ENCODE results near the gene PCSK1. TPM values are rescaled to one million over a fixed set of nuclear protein-coding genes. Genes with fewer than 3 reads are reported as not detected.
A peak's percentile ranks its signal among the peaks of the same experiment; 100 is the strongest.

PCSK1 gene
- polyA plus RNA-seq, 2 of the 4 experiments (the other 2 are of a cell fraction) = 0.14 to 0.17 TPM

GRCh38 chr5:96391921-96392320 is 41.1 kb downstream of the PCSK1 start (continued):
- TF ChIP-seq REST (IDR thresholded peaks at IDR 0.05) = no peak

GRCh38 chr5:96388176-96388575 is 44.9 kb downstream of the PCSK1 start:
- CTCF ChIA-PET = no interaction called here
- POLR2A ChIA-PET = no interaction called here
- no peak for FAIRE-seq

GRCh38 chr5:96387616-96388015 is 45.4 kb downstream of the PCSK1 start:
- POLR2A ChIA-PET = no interaction called here
- CTCF ChIA-PET = no interaction called here
- Histone ChIP-seq H3K27ac (0 out of 6 replicates have a peak overlapping the region, but pooled peaks of 1 of the 2 experiments have one; percentile 12), H3K4me2 (no peak overlapping the region), H3K4me1 (peaks cover 13% of the 10 kb centered on the region), H3K4me3 (no peak overlapping the region), H3K9me3 (no peaks in the 10 kb centered on the region)
- no peak for FAIRE-seq
- ATAC-seq = no peak
- WGBS (ENCODE audit: missing lambda C conversion rate) = 6% methylated on average over 2 of the region's 2 CpGs
- no peak for DNase-seq (ENCODE audit: low read depth in 1 of 2, low spot score in 1 of 2)
- TF ChIP-seq KDM1A (IDR thresholded peaks at IDR 0.05; ENCODE audit: low read depth) (no peak), ESRRA (IDR thresholded peaks at IDR 0.05; ENCODE audit: borderline replicate concordance, low read length) (no peak), HEYL (CRISPR knock-in tag; IDR thresholded peaks at IDR 0.05) (no peak), HOXB5 (CRISPR knock-in tag; IDR thresholded peaks at IDR 0.05) (no peak), KDM5A (IDR thresholded peaks at IDR 0.05) (no peak), TFCP2L1 (CRISPR knock-in tag; IDR thresholded peaks at IDR 0.05) (no peak), BHLHE40 (IDR thresholded peaks at IDR 0.05; ENCODE audit: low read depth, low read length) (no peak), E2F6 (IDR thresholded peaks at IDR 0.05; ENCODE audit: borderline replicate concordance, low read depth) (no peak), FOSL2 (IDR thresholded peaks at IDR 0.05) (no peak), FOSL2 (CRISPR knock-in tag; IDR thresholded peaks at IDR 0.05) (no peak), MYC (IDR thresholded peaks at IDR 0.05; ENCODE audit: borderline replicate concordance, low read length) (no peak), CHD2 (IDR thresholded peaks at IDR 0.05; ENCODE audit: low read length, partially characterized antibody) (no peak), MAX (IDR thresholded peaks at IDR 0.05) (no peak), RAD21 (conservative IDR thresholded peaks at IDR 0.05 in 1 of 2, IDR thresholded peaks at IDR 0.05 in 1 of 2) (no peak)

More at GRCh38 chr5:96388176-96388575, 44.9 kb downstream of the PCSK1 start:
- Histone ChIP-seq H3K27ac (no peak overlapping the region), H3K9me3 (no peaks in the 10 kb centered on the region), H3K4me3 (no peak overlapping the region), H3K4me2 (no peak overlapping the region), H3K4me1 (peaks cover 13% of the 10 kb centered on the region)
- 50% methylated on average over 3 of the region's 3 CpGs for WGBS (ENCODE audit: missing lambda C conversion rate)
- ATAC-seq = no peak
- no peak for DNase-seq (ENCODE audit: low read depth in 1 of 2, low spot score in 1 of 2)
- TF ChIP-seq MAFK (IDR thresholded peaks at IDR 0.05; ENCODE audit: partially characterized antibody) (no peak), HOXB5 (CRISPR knock-in tag; IDR thresholded peaks at IDR 0.05) (no peak), MAX (IDR thresholded peaks at IDR 0.05) (no peak), FOSL2 (IDR thresholded peaks at IDR 0.05) (no peak), FOSL2 (CRISPR knock-in tag; IDR thresholded peaks at IDR 0.05) (no peak), POLR2AphosphoS2 (conservative IDR thresholded peaks at IDR 0.05; ENCODE audit: low read length) (no peak), TP53 (CRISPR knock-in tag; IDR thresholded peaks at IDR 0.05) (no peak), CHD2 (IDR thresholded peaks at IDR 0.05; ENCODE audit: low read length, partially characterized antibody) (no peak), CEBPB (IDR thresholded peaks at IDR 0.05) (no peak)
- TF ChIP-seq, protein P1, sequence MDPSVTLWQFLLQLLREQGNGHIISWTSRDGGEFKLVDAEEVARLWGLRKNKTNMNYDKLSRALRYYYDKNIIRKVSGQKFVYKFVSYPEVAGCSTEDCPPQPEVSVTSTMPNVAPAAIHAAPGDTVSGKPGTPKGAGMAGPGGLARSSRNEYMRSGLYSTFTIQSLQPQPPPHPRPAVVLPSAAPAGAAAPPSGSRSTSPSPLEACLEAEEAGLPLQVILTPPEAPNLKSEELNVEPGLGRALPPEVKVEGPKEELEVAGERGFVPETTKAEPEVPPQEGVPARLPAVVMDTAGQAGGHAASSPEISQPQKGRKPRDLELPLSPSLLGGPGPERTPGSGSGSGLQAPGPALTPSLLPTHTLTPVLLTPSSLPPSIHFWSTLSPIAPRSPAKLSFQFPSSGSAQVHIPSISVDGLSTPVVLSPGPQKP (IDR thresholded peaks at IDR 0.05; ENCODE audit: low read depth, low read length) = no peak
